Measurements from ENCODE around the gene CCNG2. TPM values are rescaled to one million over a fixed set of nuclear protein-coding genes. Genes with fewer than 3 reads are reported as not detected.
A peak's percentile ranks its signal among the peaks of the same experiment; 100 is the strongest.

CCNG2 gene
- total and polyA plus RNA-seq, 2 of the 13 experiments (the other 11 are each of a cell fraction or from before 2014, with no cell fraction given) = 3.9 to 11.5 TPM

DNA sequence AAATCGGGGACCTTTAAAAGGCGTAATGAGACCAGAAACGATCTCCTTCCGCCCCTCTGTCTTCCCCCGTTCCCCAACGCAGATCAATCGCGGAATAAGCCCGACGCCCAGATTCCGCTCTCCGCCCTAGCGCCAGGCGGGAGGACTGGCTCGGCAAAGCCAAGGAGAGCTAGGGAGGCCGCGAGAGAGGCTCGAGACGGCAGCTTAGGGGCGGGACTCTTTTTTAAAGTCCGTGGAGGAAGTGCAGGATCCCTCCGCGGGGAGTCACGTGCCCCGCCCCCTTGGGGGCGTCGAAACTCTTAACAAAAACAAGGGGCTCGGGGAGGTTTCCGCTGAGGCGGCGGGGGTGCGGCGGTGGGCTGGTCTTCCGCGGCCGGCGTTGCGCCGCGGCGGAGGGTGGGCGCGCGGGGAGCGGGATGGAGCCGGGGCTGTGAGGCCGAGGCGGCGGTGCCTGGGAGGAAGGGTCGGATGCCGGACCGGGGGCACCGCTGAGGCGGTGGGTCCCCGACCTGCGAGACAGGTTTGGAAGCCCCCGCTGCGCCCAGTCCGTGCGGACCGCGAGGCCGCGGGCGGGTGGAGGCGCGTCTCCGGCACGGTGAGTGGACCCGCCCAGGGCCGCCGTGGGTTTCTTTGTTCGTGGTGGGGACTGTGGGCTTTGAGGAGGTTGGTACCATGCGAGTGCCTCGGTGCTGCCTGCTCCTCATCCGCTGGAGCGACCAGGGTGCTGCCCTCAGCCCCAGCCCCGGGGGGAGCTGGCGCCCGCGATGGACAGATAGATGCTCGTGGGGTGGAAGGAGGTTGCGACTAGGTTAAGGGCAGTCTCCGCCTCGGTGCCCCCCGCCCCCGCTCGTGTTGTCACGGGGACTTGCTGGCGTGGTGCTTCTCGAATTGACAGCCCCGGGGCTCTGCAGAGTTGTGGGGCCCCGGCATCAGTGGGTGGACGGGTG, at the start of gene CCNG2 (continued):
- TF ChIP-seq ATF1 (CRISPR knock-in tag; IDR thresholded peaks at IDR 0.05) (peak; percentile 78), SIN3A (IDR thresholded peaks at IDR 0.05; ENCODE audit: borderline replicate concordance, low read depth, low read length) (peak; percentile 92), THYN1 (CRISPR knock-in tag; IDR thresholded peaks at IDR 0.05; ENCODE audit: borderline replicate concordance, low read depth) (0 out of 2 replicates have a peak, but pooled peaks have one; percentile 85), RFXANK (CRISPR knock-in tag; IDR thresholded peaks at IDR 0.05) (peak; percentile 22), ZNF724P (CRISPR knock-in tag; IDR thresholded peaks at IDR 0.05; ENCODE audit: borderline replicate concordance) (peak; percentile 89; the same call in 1 of the 2 replicates), PCBP1 (IDR thresholded peaks at IDR 0.05; ENCODE audit: borderline replicate concordance, low read depth, low read length) (peak; percentile 100), SMAD1 (CRISPR knock-in tag; IDR thresholded peaks at IDR 0.05; ENCODE audit: borderline replicate concordance, low read depth) (0 out of 2 replicates have a peak, but pooled peaks have one; percentile 16), KAT7 (CRISPR knock-in tag; IDR thresholded peaks at IDR 0.05; ENCODE audit: borderline replicate concordance) (peak; percentile 21; the same call in 1 of the 2 replicates), YEATS2 (CRISPR knock-in tag; IDR thresholded peaks at IDR 0.05; ENCODE audit: borderline replicate concordance) (peak; percentile 68; the same call in 1 of the 2 replicates), TBX3 (IDR thresholded peaks at IDR 0.05; ENCODE audit: borderline replicate concordance) (peak; percentile 72; the same call in 1 of the 2 replicates), MXD4 (CRISPR knock-in tag; IDR thresholded peaks at IDR 0.05) (peak; percentile 56; the same call in 1 of the 2 replicates), POLR2A (IDR thresholded peaks at IDR 0.05; ENCODE audit: insufficient read depth in 1 of 2, low read depth in 2 of 2, low read length in 2 of 2) (peak; percentile 13 to 75; a peak in 3 of 4 replicates), HDAC2 (CRISPR knock-in tag; IDR thresholded peaks at IDR 0.05) (peak; percentile 53; the same call in 1 of the 2 replicates), ZKSCAN1 (IDR thresholded peaks at IDR 0.05; ENCODE audit: low read length) (0 out of 2 replicates have a peak, but pooled peaks have one; percentile 26), RAD51 (IDR thresholded peaks at IDR 0.05; ENCODE audit: borderline replicate concordance) (peak; percentile 54; the same call in 1 of the 2 replicates), CC2D1A (CRISPR knock-in tag; IDR thresholded peaks at IDR 0.05) (peak; percentile 84; the same call in 1 of the 2 replicates), ZBTB21 (CRISPR knock-in tag; IDR thresholded peaks at IDR 0.05) (no peak; the same call in 1 of the 2 replicates)
- TF ChIP-seq, protein P1, sequence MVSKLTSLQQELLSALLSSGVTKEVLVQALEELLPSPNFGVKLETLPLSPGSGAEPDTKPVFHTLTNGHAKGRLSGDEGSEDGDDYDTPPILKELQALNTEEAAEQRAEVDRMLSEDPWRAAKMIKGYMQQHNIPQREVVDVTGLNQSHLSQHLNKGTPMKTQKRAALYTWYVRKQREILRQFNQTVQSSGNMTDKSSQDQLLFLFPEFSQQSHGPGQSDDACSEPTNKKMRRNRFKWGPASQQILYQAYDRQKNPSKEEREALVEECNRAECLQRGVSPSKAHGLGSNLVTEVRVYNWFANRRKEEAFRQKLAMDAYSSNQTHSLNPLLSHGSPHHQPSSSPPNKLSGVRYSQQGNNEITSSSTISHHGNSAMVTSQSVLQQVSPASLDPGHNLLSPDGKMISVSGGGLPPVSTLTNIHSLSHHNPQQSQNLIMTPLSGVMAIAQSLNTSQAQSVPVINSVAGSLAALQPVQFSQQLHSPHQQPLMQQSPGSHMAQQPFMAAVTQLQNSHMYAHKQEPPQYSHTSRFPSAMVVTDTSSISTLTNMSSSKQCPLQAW (CRISPR knock-in tag; IDR thresholded peaks at IDR 0.05) = peak; percentile 50
- TF ChIP-seq, protein P2, sequence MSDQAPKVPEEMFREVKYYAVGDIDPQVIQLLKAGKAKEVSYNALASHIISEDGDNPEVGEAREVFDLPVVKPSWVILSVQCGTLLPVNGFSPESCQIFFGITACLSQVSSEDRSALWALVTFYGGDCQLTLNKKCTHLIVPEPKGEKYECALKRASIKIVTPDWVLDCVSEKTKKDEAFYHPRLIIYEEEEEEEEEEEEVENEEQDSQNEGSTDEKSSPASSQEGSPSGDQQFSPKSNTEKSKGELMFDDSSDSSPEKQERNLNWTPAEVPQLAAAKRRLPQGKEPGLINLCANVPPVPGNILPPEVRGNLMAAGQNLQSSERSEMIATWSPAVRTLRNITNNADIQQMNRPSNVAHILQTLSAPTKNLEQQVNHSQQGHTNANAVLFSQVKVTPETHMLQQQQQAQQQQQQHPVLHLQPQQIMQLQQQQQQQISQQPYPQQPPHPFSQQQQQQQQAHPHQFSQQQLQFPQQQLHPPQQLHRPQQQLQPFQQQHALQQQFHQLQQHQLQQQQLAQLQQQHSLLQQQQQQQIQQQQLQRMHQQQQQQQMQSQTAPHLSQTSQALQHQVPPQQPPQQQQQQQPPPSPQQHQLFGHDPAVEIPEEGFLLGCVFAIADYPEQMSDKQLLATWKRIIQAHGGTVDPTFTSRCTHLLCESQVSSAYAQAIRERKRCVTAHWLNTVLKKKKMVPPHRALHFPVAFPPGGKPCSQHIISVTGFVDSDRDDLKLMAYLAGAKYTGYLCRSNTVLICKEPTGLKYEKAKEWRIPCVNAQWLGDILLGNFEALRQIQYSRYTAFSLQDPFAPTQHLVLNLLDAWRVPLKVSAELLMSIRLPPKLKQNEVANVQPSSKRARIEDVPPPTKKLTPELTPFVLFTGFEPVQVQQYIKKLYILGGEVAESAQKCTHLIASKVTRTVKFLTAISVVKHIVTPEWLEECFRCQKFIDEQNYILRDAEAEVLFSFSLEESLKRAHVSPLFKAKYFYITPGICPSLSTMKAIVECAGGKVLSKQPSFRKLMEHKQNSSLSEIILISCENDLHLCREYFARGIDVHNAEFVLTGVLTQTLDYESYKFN (CRISPR knock-in tag; conservative IDR thresholded peaks at IDR 0.05) = peak; percentile 60; the same call in 1 of the 2 replicates
- TF ChIP-seq, protein P3, sequence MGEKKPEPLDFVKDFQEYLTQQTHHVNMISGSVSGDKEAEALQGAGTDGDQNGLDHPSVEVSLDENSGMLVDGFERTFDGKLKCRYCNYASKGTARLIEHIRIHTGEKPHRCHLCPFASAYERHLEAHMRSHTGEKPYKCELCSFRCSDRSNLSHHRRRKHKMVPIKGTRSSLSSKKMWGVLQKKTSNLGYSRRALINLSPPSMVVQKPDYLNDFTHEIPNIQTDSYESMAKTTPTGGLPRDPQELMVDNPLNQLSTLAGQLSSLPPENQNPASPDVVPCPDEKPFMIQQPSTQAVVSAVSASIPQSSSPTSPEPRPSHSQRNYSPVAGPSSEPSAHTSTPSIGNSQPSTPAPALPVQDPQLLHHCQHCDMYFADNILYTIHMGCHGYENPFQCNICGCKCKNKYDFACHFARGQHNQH (CRISPR knock-in tag; IDR thresholded peaks at IDR 0.05) = peak; percentile 52; the same call in 1 of the 2 replicates
- TF ChIP-seq, protein P4, sequence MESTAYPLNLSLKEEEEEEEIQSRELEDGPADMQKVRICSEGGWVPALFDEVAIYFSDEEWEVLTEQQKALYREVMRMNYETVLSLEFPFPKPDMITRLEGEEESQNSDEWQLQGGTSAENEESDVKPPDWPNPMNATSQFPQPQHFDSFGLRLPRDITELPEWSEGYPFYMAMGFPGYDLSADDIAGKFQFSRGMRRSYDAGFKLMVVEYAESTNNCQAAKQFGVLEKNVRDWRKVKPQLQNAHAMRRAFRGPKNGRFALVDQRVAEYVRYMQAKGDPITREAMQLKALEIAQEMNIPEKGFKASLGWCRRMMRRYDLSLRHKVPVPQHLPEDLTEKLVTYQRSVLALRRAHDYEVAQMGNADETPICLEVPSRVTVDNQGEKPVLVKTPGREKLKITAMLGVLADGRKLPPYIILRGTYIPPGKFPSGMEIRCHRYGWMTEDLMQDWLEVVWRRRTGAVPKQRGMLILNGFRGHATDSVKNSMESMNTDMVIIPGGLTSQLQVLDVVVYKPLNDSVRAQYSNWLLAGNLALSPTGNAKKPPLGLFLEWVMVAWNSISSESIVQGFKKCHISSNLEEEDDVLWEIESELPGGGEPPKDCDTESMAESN (CRISPR knock-in tag; conservative IDR thresholded peaks at IDR 0.05) = peak; percentile 69

Data from HepG2 (cell line).